Lower lobe of right lung (tissue), 2 donors: ENCODE results near the gene CHERP. TPM values are rescaled to one million over a fixed set of nuclear protein-coding genes. Genes with fewer than 3 reads are reported as not detected.

Experiments
- ATAC-seq, 2 donors: fragments of 200-7000 bp; cut with Tn5 transposase; one replicate each; pipeline ENCODE4 v1.9.1; 2020 to 2022; ENCODE audit warnings: mild to moderate bottlenecking in 2 of 2, moderate library complexity in 2 of 2
- DNase-seq: peaks from one replicate; pipeline ENCODE4 v3.0.0-alpha.2; 2020
- H3K27ac ChIP-seq: fragments of 200-600 bp; one replicate; pipeline ENCODE4 v1.8.0; 2022
- H3K27me3 ChIP-seq: fragments of 200-600 bp; one replicate; pipeline ENCODE4 v1.8.0; 2022; ENCODE audit warnings: low read depth
- H3K36me3 ChIP-seq: fragments of 200-600 bp; one replicate; pipeline ENCODE4 v1.8.0; 2022; ENCODE audit warnings: mild to moderate bottlenecking
- H3K4me1 ChIP-seq: fragments of 200-600 bp; one replicate; pipeline ENCODE4 v1.8.0; 2022
- H3K4me3 ChIP-seq: fragments of 200-600 bp; one replicate; pipeline ENCODE4 v1.8.0; 2022; ENCODE audit warnings: mild to moderate bottlenecking
- H3K9me3 ChIP-seq: fragments of 200-600 bp; one replicate; pipeline ENCODE4 v1.8.0; 2022
- intact Hi-C: fragments of 100-400 bp; cut with DNase I; formaldehyde crosslinking; loops from one replicate; pipeline ENCODE4 v1.11.0; 2022
- total RNA-seq: library from RNA; stranded (reverse); fragmentation: NEBNext Ultra II Directional; extraction: Animal tissue kit (Norgen Biotek cat#: 25700); gene quantifications from one replicate; pipeline ENCODE4 v1.2.1, GENCODE V29; 2021
- TF ChIP-seq, protein P1 (sequence below): fragments of 200-600 bp; IDR thresholded peaks from one replicate; pipeline ENCODE4 v1.8.0; 2022; ENCODE audit warnings: antibody characterized with exemption, mild to moderate bottlenecking
- donor health status: DM: no; HTN: yes; CAD: no; lungs with severe emphysema.

CHERP gene
- total RNA-seq, 1 donor from 2014 or later, result 35.4 TPM

DNA sequence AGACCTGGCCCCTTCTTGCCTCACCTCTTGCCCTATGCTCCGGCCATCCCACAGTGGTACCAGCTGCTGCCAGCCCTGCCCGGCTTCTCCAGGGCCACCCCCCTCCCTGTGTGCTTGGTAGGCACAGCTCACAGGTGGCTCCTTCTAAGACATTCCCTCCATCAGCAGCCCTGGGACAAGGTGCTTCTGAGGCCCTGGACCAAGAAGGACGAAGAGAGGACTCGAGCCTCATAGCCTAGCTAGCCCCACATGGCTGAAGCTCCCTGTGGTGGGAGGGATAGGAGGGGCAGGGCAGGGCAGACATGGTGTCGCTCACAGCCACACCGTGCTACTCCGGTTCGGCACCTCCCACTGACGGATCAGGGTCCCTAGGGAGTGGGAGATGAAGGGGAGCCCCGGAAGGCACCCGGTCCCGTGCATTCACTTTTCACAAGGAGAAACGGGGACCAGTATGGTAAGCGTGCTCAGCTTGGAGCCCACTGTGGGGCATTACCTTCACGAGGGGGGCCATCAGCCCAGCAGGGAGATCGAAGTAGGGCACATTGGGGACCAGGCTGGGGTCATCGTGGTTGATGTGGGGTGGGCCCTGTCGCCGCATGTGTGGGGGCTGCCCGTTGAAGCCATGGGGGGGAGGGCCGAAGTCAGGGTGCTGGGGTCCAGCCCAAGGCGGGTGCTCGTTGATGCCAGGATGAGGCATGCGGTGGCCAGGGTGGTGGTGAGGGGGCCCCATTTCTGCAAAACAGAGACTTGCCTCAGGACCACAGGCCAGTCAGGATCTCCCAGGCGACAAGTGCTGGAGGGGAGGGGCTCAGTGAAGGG is 19.5 kb downstream of the CHERP start:
- H3K4me1 ChIP-seq, result no peaks in the 10 kb centered on the region
- intact Hi-C loops, result no loop called here
- H3K9me3 ChIP-seq, result no peaks in the 10 kb centered on the region
- TF ChIP-seq, protein P1, sequence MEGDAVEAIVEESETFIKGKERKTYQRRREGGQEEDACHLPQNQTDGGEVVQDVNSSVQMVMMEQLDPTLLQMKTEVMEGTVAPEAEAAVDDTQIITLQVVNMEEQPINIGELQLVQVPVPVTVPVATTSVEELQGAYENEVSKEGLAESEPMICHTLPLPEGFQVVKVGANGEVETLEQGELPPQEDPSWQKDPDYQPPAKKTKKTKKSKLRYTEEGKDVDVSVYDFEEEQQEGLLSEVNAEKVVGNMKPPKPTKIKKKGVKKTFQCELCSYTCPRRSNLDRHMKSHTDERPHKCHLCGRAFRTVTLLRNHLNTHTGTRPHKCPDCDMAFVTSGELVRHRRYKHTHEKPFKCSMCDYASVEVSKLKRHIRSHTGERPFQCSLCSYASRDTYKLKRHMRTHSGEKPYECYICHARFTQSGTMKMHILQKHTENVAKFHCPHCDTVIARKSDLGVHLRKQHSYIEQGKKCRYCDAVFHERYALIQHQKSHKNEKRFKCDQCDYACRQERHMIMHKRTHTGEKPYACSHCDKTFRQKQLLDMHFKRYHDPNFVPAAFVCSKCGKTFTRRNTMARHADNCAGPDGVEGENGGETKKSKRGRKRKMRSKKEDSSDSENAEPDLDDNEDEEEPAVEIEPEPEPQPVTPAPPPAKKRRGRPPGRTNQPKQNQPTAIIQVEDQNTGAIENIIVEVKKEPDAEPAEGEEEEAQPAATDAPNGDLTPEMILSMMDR, result no peak
- H3K27ac ChIP-seq, result no peak overlapping the region
- no peak for ATAC-seq
- DNase-seq, result no peak
- no peak overlapping the region for H3K4me3 ChIP-seq
- no peaks in the 10 kb centered on the region for H3K27me3 ChIP-seq
- peaks cover 98% of the 10 kb centered on the region for H3K36me3 ChIP-seq

DNA sequence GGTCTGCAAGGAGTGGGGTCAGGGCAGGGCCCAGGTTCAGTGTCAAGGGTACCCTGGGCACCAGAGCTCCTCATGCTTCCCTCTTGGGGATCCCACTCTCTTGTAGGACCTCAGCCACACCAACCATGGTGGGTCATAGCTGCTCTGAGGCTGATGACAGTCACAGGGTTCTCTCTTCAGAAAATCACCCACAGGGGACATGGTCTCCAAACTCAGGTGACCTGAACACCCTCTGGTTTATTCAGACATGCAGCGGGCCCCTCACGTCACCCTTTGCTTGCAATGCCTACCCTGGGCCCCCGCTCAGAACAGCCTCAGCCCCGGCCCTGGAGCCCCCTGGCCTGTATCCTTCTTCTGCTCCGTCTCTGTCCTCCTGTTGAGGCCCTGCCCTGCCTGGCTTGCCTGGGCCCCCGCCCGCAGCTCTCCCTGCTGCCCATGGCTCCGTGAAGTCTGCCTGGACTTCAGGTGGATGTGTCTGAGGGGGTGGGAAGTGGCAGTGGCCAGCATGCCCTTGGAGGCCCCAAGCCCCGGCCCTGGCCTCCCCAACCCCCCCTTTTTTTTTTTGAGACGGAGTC is 20.4 kb downstream of the CHERP start:
- intact Hi-C loops, result no loop called here
- ATAC-seq (no peak), DNase-seq (no peak)
- Histone ChIP-seq H3K4me3 (no peak overlapping the region), H3K27ac (no peak overlapping the region), H3K36me3 (peaks cover 98% of the 10 kb centered on the region), H3K4me1 (no peaks in the 10 kb centered on the region), H3K9me3 (no peaks in the 10 kb centered on the region), H3K27me3 (no peaks in the 10 kb centered on the region)
- TF ChIP-seq, protein P1, result no peak

DNA sequence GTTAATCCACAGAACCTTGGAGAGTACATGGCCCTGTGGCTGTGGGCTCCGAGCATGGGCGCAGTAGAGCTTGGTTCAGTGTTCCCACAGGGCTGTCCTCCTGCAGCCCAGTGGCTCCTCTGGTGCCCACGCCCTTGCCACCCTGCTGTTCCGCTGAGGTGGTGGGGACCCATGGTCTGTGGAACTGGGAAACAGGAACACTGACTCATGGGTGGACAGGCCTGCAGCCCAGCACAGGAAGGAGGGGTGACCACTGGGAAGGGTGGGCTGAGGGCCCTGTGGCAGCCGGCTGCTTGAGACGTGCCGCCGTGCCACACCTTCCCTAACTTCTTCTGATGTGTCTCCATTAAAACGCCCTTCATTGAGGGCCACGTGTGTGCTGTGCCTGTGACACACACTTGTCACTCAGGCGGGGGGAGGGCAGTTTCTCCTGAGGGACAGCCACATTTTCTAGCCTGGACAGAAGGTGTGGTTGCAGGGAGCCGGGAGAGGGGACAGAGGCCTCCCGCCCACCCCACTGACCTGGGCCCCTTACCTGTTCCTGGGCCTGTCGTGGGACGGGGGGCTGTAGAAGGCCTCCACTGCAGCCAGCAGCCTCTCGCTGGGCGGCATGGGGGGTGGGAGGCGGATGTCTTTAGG is 21.1 kb downstream of the CHERP start:
- no peaks in the 10 kb centered on the region for H3K9me3 ChIP-seq
- H3K27me3 ChIP-seq, result no peaks in the 10 kb centered on the region
- intact Hi-C loops, result no loop called here
- no peak overlapping the region for H3K27ac ChIP-seq
- H3K36me3 ChIP-seq, result peaks cover 98% of the 10 kb centered on the region
- DNase-seq, result no peak
- no peaks in the 10 kb centered on the region for H3K4me1 ChIP-seq
- no peak overlapping the region for H3K4me3 ChIP-seq
- no peak for ATAC-seq
- TF ChIP-seq, protein P1, result no peak

DNA sequence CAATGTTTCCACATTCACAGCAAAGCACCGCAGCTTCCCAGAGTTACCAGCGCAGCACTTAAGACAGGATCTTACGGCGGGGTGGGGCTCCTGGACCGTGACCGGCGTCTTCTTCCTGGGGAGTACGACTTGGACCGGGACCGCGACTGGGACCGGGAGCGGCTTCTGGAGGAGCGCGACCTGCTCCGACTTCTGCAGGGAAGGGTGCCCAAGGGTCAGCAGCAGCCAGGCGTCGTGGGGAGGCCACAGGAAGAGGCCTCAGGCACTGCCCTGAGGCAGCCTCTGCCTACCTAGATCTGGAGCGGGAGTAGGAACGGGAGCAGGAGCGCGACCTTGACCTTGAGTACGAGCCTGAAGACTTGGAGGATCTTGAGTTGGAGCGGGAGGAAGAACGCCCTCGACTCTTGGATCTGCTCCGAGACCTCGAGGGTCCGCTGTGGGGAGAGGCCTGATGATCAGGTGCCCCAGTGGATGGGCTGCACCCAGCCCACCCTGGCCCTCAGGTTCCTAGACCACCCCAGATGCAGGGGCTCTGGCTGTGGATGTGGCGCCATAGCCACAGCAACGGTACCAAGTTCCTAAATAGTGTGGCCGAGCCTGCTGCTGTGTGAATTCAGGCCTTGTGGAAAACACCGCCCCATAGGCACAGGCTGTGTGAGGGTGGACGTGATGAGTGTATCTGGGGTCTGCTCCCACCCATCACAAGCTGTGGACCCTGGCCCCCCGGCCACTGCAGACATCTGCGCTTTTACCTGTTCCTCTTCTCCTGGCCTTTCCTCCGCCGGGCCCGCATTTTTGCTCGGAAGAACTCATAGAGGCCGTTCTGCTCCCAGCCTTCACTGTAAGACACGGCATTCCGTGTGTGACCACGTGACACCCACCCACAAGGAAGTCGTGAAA is 21.9 kb downstream of the CHERP start:
- ATAC-seq (no peak), DNase-seq (no peak)
- H3K4me3 ChIP-seq, result no peak overlapping the region
- no peaks in the 10 kb centered on the region for H3K9me3 ChIP-seq
- H3K27me3 ChIP-seq, result no peaks in the 10 kb centered on the region
- H3K36me3 ChIP-seq, result peaks cover 91% of the 10 kb centered on the region
- H3K27ac ChIP-seq, result no peak overlapping the region
- H3K4me1 ChIP-seq, result no peaks in the 10 kb centered on the region
- TF ChIP-seq, protein P1, result no peak
- intact Hi-C loops, result no loop called here

DNA sequence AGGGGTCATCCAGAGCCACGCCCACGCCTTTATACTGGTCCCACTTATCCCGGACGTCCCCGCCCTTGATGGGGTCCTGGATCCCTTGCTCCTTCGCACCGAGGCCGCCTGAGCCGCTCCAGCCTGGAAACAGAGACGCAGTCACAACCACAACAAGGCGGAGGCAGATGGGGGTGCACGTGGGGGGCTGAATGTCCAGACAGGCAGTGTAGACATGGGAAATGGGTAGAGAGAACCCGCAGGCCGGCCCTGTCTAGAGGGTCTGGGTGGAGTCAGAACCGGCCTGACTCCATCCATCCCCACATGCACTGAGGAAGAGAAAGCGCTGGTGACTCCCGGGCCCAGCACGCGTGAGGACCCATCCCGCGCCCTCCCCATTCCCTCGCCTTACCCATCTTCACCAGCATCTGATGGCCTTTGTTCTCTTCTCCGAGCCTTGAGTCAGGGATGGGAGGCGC is 23.0 kb downstream of the CHERP start:
- Histone ChIP-seq H3K27me3 (no peaks in the 10 kb centered on the region), H3K27ac (no peak overlapping the region), H3K4me3 (no peak overlapping the region), H3K4me1 (no peaks in the 10 kb centered on the region), H3K36me3 (peaks cover 82% of the 10 kb centered on the region), H3K9me3 (no peaks in the 10 kb centered on the region)
- TF ChIP-seq, protein P1, result no peak
- no peak for DNase-seq
- no peak for ATAC-seq
- intact Hi-C loops, result no loop called here
